ENCODE data around the gene TRIM9. TPM values are rescaled to one million over a fixed set of nuclear protein-coding genes. Genes with fewer than 3 reads are reported as not detected.

The TRIM9 gene
- total and polyA plus RNA-seq, 12 donors = 0.55 to 5.3 (median 2.0) TPM

- no peak for TF ChIP-seq CTCF (IDR thresholded peaks at IDR 0.05)
- TF ChIP-seq POLR2A (IDR thresholded peaks at IDR 0.05) = no peak
- WGBS, 4 donors = 68 to 78% (median 74%) methylated on average over 5 of the region's 5 CpGs
- no peaks in the 10 kb centered on the region for H3K4me1 ChIP-seq (replicated peaks in 1 of 2)
- intact Hi-C loops (cut with DNase I) = no loop called here
- no peak overlapping the region for H3K27ac ChIP-seq
- H3K9me3 ChIP-seq (replicated peaks in 1 of 3) = no peaks in the 10 kb centered on the region
- no peaks in the 10 kb centered on the region for H3K27me3 ChIP-seq
- H3K36me3 ChIP-seq (replicated peaks in 1 of 2) = no peaks in the 10 kb centered on the region
- no peak overlapping the region for H3K4me3 ChIP-seq
- no peak for DNase-seq
Measured at GRCh38 chr14:51041108-51041531, 53.8 kb downstream of the TRIM9 start.

- Histone ChIP-seq H3K9me3 (replicated peaks in 1 of 3) (no peaks in the 10 kb centered on the region), H3K4me3 (no peak overlapping the region), H3K36me3 (replicated peaks in 1 of 2) (no peaks in the 10 kb centered on the region), H3K4me1 (replicated peaks in 1 of 2) (no peaks in the 10 kb centered on the region), H3K27ac (no peak overlapping the region), H3K27me3 (no peaks in the 10 kb centered on the region)
- TF ChIP-seq CTCF (IDR thresholded peaks at IDR 0.05) = no peak
- no peak for TF ChIP-seq POLR2A (IDR thresholded peaks at IDR 0.05)
- DNase-seq = no peak
- 82 to 87% (median 84%) methylated on average over 7 of the region's 7 CpGs for WGBS, 4 donors
- intact Hi-C loops (cut with DNase I) = no loop called here
Measured at GRCh38 chr14:51039252-51039651, 55.7 kb downstream of the TRIM9 start.

GRCh38 chr14:51035611-51036192 lies 59.2 kb downstream of the TRIM9 start:
- 72 to 80% (median 77%) methylated on average over 9 of the region's 9 CpGs for WGBS, 4 donors
- Histone ChIP-seq H3K27me3 (no peaks in the 10 kb centered on the region), H3K4me3 (no peak overlapping the region), H3K27ac (no peak overlapping the region), H3K9me3 (replicated peaks in 1 of 3) (no peaks in the 10 kb centered on the region), H3K4me1 (replicated peaks in 1 of 2) (no peaks in the 10 kb centered on the region), H3K36me3 (replicated peaks in 1 of 2) (no peaks in the 10 kb centered on the region)
- TF ChIP-seq POLR2A (IDR thresholded peaks at IDR 0.05) (no peak), CTCF (IDR thresholded peaks at IDR 0.05) (no peak)
- intact Hi-C loops (cut with DNase I) = no loop called here
- no peak for DNase-seq

GRCh38 chr14:51028851-51029754 lies 65.8 kb downstream of the TRIM9 start:
- DNase-seq = no peak
- Histone ChIP-seq H3K9me3 (replicated peaks in 1 of 3) (no peaks in the 10 kb centered on the region), H3K4me1 (replicated peaks in 1 of 2) (no peaks in the 10 kb centered on the region), H3K36me3 (replicated peaks in 1 of 2) (no peaks in the 10 kb centered on the region), H3K27me3 (no peaks in the 10 kb centered on the region), H3K27ac (no peak overlapping the region), H3K4me3 (no peak overlapping the region)
- TF ChIP-seq CTCF (IDR thresholded peaks at IDR 0.05) (no peak), POLR2A (IDR thresholded peaks at IDR 0.05) (no peak)
- intact Hi-C loops (cut with DNase I) = no loop called here
- 72 to 79% (median 76%) methylated on average over 16 of the region's 16 CpGs for WGBS, 4 donors
